NCI-H2081 (cell line): ENCODE measurements around the gene IGF2BP1.
"Not testable (repeated sequence)": the region's sequence is repeated elsewhere in the genome, so short reads cannot be mapped to it uniquely, and the experiment has no call there.

Experiments
- DNase-seq, 2 experiments: peaks; one replicate each; lab custom pipeline; 2025; lab: John Stamatoyannopoulos, UW

Gene IGF2BP1

GRCh38 chr17:49100601-49101000 lies 103.4 kb downstream of the IGF2BP1 start:
- no peak for DNase-seq

- DNase-seq, result peak in 1 of 2 experiments; percentile 16
Measured at GRCh38 chr17:49101054-49101534, 103.9 kb downstream of the IGF2BP1 start.

- not testable (repeated sequence) for DNase-seq
Measured at GRCh38 chr17:49103360-49103759, 106.2 kb downstream of the IGF2BP1 start.

- DNase-seq, result no peak
Measured at GRCh38 chr17:49104511-49105074, 107.4 kb downstream of the IGF2BP1 start.
